ENCODE data around the gene RAD51B. TPM values are rescaled to one million over a fixed set of nuclear protein-coding genes. Genes with fewer than 3 reads are reported as not detected.

RAD51B gene
- total RNA-seq, 4 donors from 2014 or later = 5.0 to 31.8 (median 20.6) TPM

GRCh38 chr14:68364792-68365192, 545.2 kb downstream of the RAD51B start:
- Histone ChIP-seq H3K36me3 (no peaks in the 10 kb centered on the region), H3K4me3 (no peak overlapping the region), H3K4me1 (peaks cover 4 to 39% (median 19%) of the 10 kb centered on the region in 4 donors), H3K27ac (peak overlapping the region; percentile 55 to 68 (median 62)), H3K9me3 (no peaks in the 10 kb centered on the region), H3K27me3 (no peaks in the 10 kb centered on the region)
- 22 to 44% methylated on average over 2 to 6 of the region's 6 CpGs for WGBS, 2 donors (ENCODE audit: low coverage in 1 of 2)
- intact Hi-C loops (cut with DNase I; ENCODE audit: low total_unique reads) = no loop called here
- in situ Hi-C loops (cut with MboI; ENCODE audit: low pct_ligation_motif_present in 1 of 4, low pct_unique_long_range_greater_than_20kb in 1 of 4, low sequenced_read_pairs in 3 of 4) = no loop called here
- TF ChIP-seq CTCF (IDR thresholded peaks at IDR 0.05) = no peak
- no peak for TF ChIP-seq POLR2A (IDR thresholded peaks at IDR 0.05)
- DNase-seq = no peak

GRCh38 chr14:68365228-68365627, 545.6 kb downstream of the RAD51B start:
- 84 to 86% methylated on average over 3 of the region's 3 CpGs for WGBS, 2 donors (ENCODE audit: low coverage in 1 of 2)
- H3K4me1 ChIP-seq = peaks cover 0 to 39% (median 14%) of the 10 kb centered on the region in 4 donors
- H3K4me3 ChIP-seq = no peak overlapping the region

GRCh38 chr14:68366656-68367055, 547.1 kb downstream of the RAD51B start:
- in situ Hi-C loops (cut with MboI; ENCODE audit: low pct_ligation_motif_present in 1 of 4, low pct_unique_long_range_greater_than_20kb in 1 of 4, low sequenced_read_pairs in 3 of 4) (no loop called here), intact Hi-C loops (cut with DNase I; ENCODE audit: low total_unique reads) (no loop called here)
- TF ChIP-seq EP300 (IDR thresholded peaks at IDR 0.05; ENCODE audit: low read depth) (no peak), POLR2A (IDR thresholded peaks at IDR 0.05) (no peak), CTCF (IDR thresholded peaks at IDR 0.05) (no peak), POLR2AphosphoS5 (IDR thresholded peaks at IDR 0.05) (no peak)
- Histone ChIP-seq H3K36me3 (no peaks in the 10 kb centered on the region), H3K4me3 (no peak overlapping the region), H3K9me3 (no peaks in the 10 kb centered on the region), H3K4me1 (peaks cover 0 to 34% (median 9%) of the 10 kb centered on the region in 4 donors), H3K27me3 (no peaks in the 10 kb centered on the region), H3K27ac (peak overlapping the region in 3 of 4 donors; percentile 12 to 38 (median 33))
- no peak for DNase-seq
- WGBS, 2 donors (ENCODE audit: low coverage in 1 of 2) = 88 to 90% methylated on average over 2 of the region's 2 CpGs

More at GRCh38 chr14:68365228-68365627, 545.6 kb downstream of the RAD51B start:
- intact Hi-C loops (cut with DNase I; ENCODE audit: low total_unique reads) (no loop called here), in situ Hi-C loops (cut with MboI; ENCODE audit: low pct_ligation_motif_present in 1 of 4, low pct_unique_long_range_greater_than_20kb in 1 of 4, low sequenced_read_pairs in 3 of 4) (no loop called here)
- DNase-seq = no peak
- TF ChIP-seq POLR2A (IDR thresholded peaks at IDR 0.05) (no peak), POLR2AphosphoS5 (IDR thresholded peaks at IDR 0.05) (no peak)
- H3K36me3 ChIP-seq = no peaks in the 10 kb centered on the region
- no peaks in the 10 kb centered on the region for H3K27me3 ChIP-seq
- no peaks in the 10 kb centered on the region for H3K9me3 ChIP-seq
- peak overlapping the region; percentile 55 to 68 (median 62) for H3K27ac ChIP-seq

- DNase-seq = no peak
- 68 to 73% methylated on average over 5 of the region's 5 CpGs for WGBS, 2 donors (ENCODE audit: low coverage in 1 of 2)
- TF ChIP-seq POLR2A (IDR thresholded peaks at IDR 0.05) (no peak), CTCF (IDR thresholded peaks at IDR 0.05) (no peak), EP300 (IDR thresholded peaks at IDR 0.05; ENCODE audit: low read depth) (no peak)
- Histone ChIP-seq H3K9me3 (no peaks in the 10 kb centered on the region), H3K36me3 (no peaks in the 10 kb centered on the region), H3K4me3 (no peak overlapping the region), H3K27ac (peak overlapping the region; percentile 12 to 42 (median 36)), H3K4me1 (peaks cover 0 to 34% (median 9%) of the 10 kb centered on the region in 4 donors), H3K27me3 (no peaks in the 10 kb centered on the region)
- in situ Hi-C loops (cut with MboI; ENCODE audit: low pct_ligation_motif_present in 1 of 4, low pct_unique_long_range_greater_than_20kb in 1 of 4, low sequenced_read_pairs in 3 of 4) (no loop called here), intact Hi-C loops (cut with DNase I; ENCODE audit: low total_unique reads) (no loop called here)
These were observed 548.0 kb downstream of the RAD51B start for GRCh38 chr14:68367536-68367935.

GRCh38 chr14:68368850-68369249, 549.3 kb downstream of the RAD51B start:
- in situ Hi-C loops (cut with MboI; ENCODE audit: low pct_ligation_motif_present in 1 of 4, low pct_unique_long_range_greater_than_20kb in 1 of 4, low sequenced_read_pairs in 3 of 4) = no loop called here
- Histone ChIP-seq H3K4me3 (no peak overlapping the region), H3K36me3 (no peaks in the 10 kb centered on the region), H3K9me3 (no peaks in the 10 kb centered on the region), H3K27ac (peak overlapping the region in 3 of 4 donors; percentile 23 to 42 (median 38)), H3K27me3 (no peaks in the 10 kb centered on the region), H3K4me1 (peaks cover 0 to 34% (median 9%) of the 10 kb centered on the region in 4 donors)
- WGBS, 2 donors (ENCODE audit: low coverage in 1 of 2) = 64 to 81% methylated on average over 3 of the region's 3 CpGs
- no peak for DNase-seq
- intact Hi-C loops (cut with DNase I; ENCODE audit: low total_unique reads) = no loop called here
- TF ChIP-seq CTCF (IDR thresholded peaks at IDR 0.05) = no peak
- TF ChIP-seq EP300 (IDR thresholded peaks at IDR 0.05; ENCODE audit: low read depth) = no peak
- TF ChIP-seq POLR2A (IDR thresholded peaks at IDR 0.05) = no peak
- TF ChIP-seq POLR2AphosphoS5 (IDR thresholded peaks at IDR 0.05) = no peak
